Neural cell (in vitro differentiated cells): ENCODE measurements around the gene LSM10. TPM values are rescaled to one million over a fixed set of nuclear protein-coding genes. Genes with fewer than 3 reads are reported as not detected.

Experiments
- H2AFZ ChIP-seq: fragments of 200-600, 300-800 bp; sonication (generic), shearing (Covaris generic); 2 replicates; pipeline ENCODE4 v1.6.0; 2014; ENCODE audit warnings: low read depth, mild to moderate bottlenecking, antibody characterized with exemption, low read length, moderate library complexity
- H3F3A ChIP-seq: fragments of 200-600 bp; shearing (Covaris generic); 2 replicates; pipeline ENCODE4 v1.6.1; 2016; ENCODE audit warnings: mild to moderate bottlenecking, moderate library complexity, mixed read lengths, antibody characterized with exemption, low read length; ENCODE audit not compliant: insufficient read depth, poor library complexity, severe bottlenecking
- H3K27ac ChIP-seq: fragments of 200-600, 300-800 bp; sonication (generic), shearing (Covaris generic); 2 replicates; pipeline ENCODE4 v1.5.1; 2014; ENCODE audit warnings: mild to moderate bottlenecking, low read length, moderate library complexity
- H3K27me3 ChIP-seq: fragments of 300-800, 200-600 bp; sonication (generic), shearing (Covaris generic); 2 replicates; pipeline ENCODE4 v1.6.0; 2014; ENCODE audit warnings: mild to moderate bottlenecking, low read depth, low read length, moderate library complexity; ENCODE audit not compliant: insufficient read depth
- H3K36me3 ChIP-seq: fragments of 300-800, 200-600 bp; sonication (generic), shearing (Covaris generic); 2 replicates; pipeline ENCODE4 v1.5.1; 2014; ENCODE audit warnings: mild to moderate bottlenecking, antibody characterized with exemption, low read length, moderate library complexity; ENCODE audit not compliant: insufficient read depth
- H3K4me2 ChIP-seq: fragments of 300-800, 200-600 bp; sonication (generic), shearing (Covaris generic); 2 replicates; pipeline ENCODE4 v1.6.0; 2014; ENCODE audit warnings: mild to moderate bottlenecking, low read length
- H3K4me3 ChIP-seq: fragments of 300-800, 200-600 bp; sonication (generic), shearing (Covaris generic); 2 replicates; pipeline ENCODE4 v1.5.1; 2014; ENCODE audit warnings: mild to moderate bottlenecking, low read length, moderate library complexity
- H3K79me2 ChIP-seq: fragments of 200-600 bp; shearing (Covaris generic); replicated peaks from 2 replicates; pipeline ENCODE4 v1.6.0; 2014; ENCODE audit warnings: mild to moderate bottlenecking, low read length, moderate library complexity; ENCODE audit not compliant: insufficient read depth
- H3K9ac ChIP-seq: fragments of 300-800, 200-600 bp; sonication (generic), shearing (Covaris generic); 2 replicates; pipeline ENCODE4 v1.6.1; 2016; ENCODE audit warnings: mild to moderate bottlenecking, low read length, mixed read lengths
- H3K9me2 ChIP-seq: fragments of 200-600 bp; shearing (Covaris generic); 2 replicates; pipeline ENCODE4 v1.6.1; 2016; ENCODE audit warnings: mild to moderate bottlenecking, low read length, mixed read lengths; ENCODE audit not compliant: insufficient read depth
- H3K9me3 ChIP-seq: fragments of 200-600, 300-800 bp; sonication (generic), shearing (Covaris generic); 2 replicates; pipeline ENCODE4 v1.6.1; 2016; ENCODE audit warnings: mild to moderate bottlenecking, mixed run types, low read length, moderate library complexity, mixed read lengths
- H4K20me1 ChIP-seq: fragments of 200-600 bp; shearing (Covaris generic); 2 replicates; pipeline ENCODE4 v1.6.1; 2016; ENCODE audit warnings: mild to moderate bottlenecking, mixed run types; ENCODE audit not compliant: insufficient read depth
- CTCF ChIP-seq: fragments of 450-650 bp; IDR thresholded peaks from 2 replicates; pipeline ENCODE4 v1.5.1; 2014; ENCODE audit warnings: antibody characterized with exemption, mild to moderate bottlenecking, moderate library complexity; ENCODE audit not compliant: poor library complexity, severe bottlenecking
- EP300 ChIP-seq: fragments of 450-650 bp; conservative IDR thresholded peaks from 2 replicates; pipeline ENCODE4 v1.6.1; 2014; ENCODE audit warnings: antibody characterized with exemption, mild to moderate bottlenecking, moderate library complexity; ENCODE audit not compliant: poor library complexity, severe bottlenecking
- EZH2 ChIP-seq: fragments of 200-600, 300-800 bp; shearing (Covaris generic), sonication (generic); IDR thresholded peaks from 2 replicates; pipeline ENCODE4 v1.6.1; 2014; ENCODE audit warnings: antibody characterized with exemption, low read length, borderline replicate concordance, mild to moderate bottlenecking; ENCODE audit not compliant: insufficient read depth, poor library complexity, severe bottlenecking
- MXI1 ChIP-seq: fragments of 450-650 bp; conservative IDR thresholded peaks from 2 replicates; pipeline ENCODE4 v1.6.1; 2014; ENCODE audit warnings: antibody characterized with exemption, mild to moderate bottlenecking; ENCODE audit not compliant: poor library complexity, severe bottlenecking
- POLR2AphosphoS5 ChIP-seq: IDR thresholded peaks from 2 replicates; pipeline ENCODE4 v1.6.1; 2012
- RAD21 ChIP-seq: fragments of 450-650 bp; conservative IDR thresholded peaks from 2 replicates; pipeline ENCODE4 v1.6.1; 2014; ENCODE audit warnings: antibody characterized with exemption, mild to moderate bottlenecking, moderate library complexity
- REST ChIP-seq: IDR thresholded peaks from 2 replicates; pipeline ENCODE4 v1.6.1; 2012; ENCODE audit warnings: borderline replicate concordance
- SMC3 ChIP-seq: fragments of 450-650 bp; conservative IDR thresholded peaks from 2 replicates; pipeline ENCODE4 v1.6.1; 2014; ENCODE audit warnings: antibody characterized with exemption, mild to moderate bottlenecking, moderate library complexity; ENCODE audit not compliant: poor library complexity
- TAF1 ChIP-seq: IDR thresholded peaks from 2 replicates; pipeline ENCODE4 v1.6.1; 2012; ENCODE audit warnings: low read depth
- polyA plus RNA-seq: library from polyadenylated mRNA; depleted of rRNA; stranded (reverse); fragments of >200 nt; gene quantifications from 2 replicates; pipeline ENCODE4 v1.2.3, GENCODE V29; 2014

LSM10 gene
- polyA plus RNA-seq, 1 donor from 2014 or later, result 1.3 TPM

- H3K9me2 ChIP-seq, result no peaks in the 10 kb centered on the region
Observed at GRCh38 chr1:36355811-36356210, 41.9 kb downstream of the LSM10 start.

DNA sequence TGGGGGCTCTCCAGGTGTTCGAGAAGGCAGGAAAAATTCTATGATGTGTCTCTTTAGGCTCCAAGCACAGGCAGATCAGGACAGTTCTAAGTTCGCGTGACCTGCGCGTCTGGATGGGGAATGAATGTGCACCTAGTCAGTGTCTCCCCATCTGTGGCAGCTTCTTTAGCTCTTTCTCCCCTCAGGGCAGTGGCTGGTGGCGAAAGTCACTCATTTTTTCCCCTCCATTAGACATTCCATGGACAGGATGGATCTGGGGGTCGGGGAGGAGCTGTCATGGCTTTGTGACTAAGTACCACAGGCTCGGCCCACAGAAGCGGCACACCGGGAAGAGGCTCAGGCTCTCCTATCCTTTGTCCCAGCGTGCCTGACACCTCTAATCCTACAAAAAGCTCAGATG lies 43.2 kb downstream of the LSM10 start:
- no peaks in the 10 kb centered on the region for H3F3A ChIP-seq
- H2AFZ ChIP-seq, result no peak overlapping the region
- no peaks in the 10 kb centered on the region for H3K27me3 ChIP-seq
- no peaks in the 10 kb centered on the region for H3K9me2 ChIP-seq
- no peak overlapping the region for H3K4me3 ChIP-seq
- no peak overlapping the region for H3K27ac ChIP-seq
- no peaks in the 10 kb centered on the region for H3K79me2 ChIP-seq
- H3K36me3 ChIP-seq, result no peaks in the 10 kb centered on the region
- no peaks in the 10 kb centered on the region for H3K9me3 ChIP-seq
- H4K20me1 ChIP-seq, result no peaks in the 10 kb centered on the region
- H3K9ac ChIP-seq, result no peak overlapping the region
- H3K4me2 ChIP-seq, result no peak overlapping the region
- TF ChIP-seq REST, result no peak
- no peak for TF ChIP-seq EP300
- TF ChIP-seq SMC3, result no peak
- no peak for TF ChIP-seq TAF1
- no peak for TF ChIP-seq MXI1
- TF ChIP-seq CTCF, result no peak
- TF ChIP-seq POLR2AphosphoS5, result no peak

More at GRCh38 chr1:36355811-36356210, 41.9 kb downstream of the LSM10 start:
- no peaks in the 10 kb centered on the region for H3K79me2 ChIP-seq
- H3K27me3 ChIP-seq, result no peaks in the 10 kb centered on the region
- no peaks in the 10 kb centered on the region for H4K20me1 ChIP-seq
- no peak overlapping the region for H3K4me3 ChIP-seq
- H3K27ac ChIP-seq, result no peak overlapping the region
- H3K36me3 ChIP-seq, result no peaks in the 10 kb centered on the region
- no peaks in the 10 kb centered on the region for H3F3A ChIP-seq
- H3K4me2 ChIP-seq, result no peak overlapping the region
- no peak for TF ChIP-seq POLR2AphosphoS5
- no peak for TF ChIP-seq MXI1
- TF ChIP-seq EZH2, result no peak
- no peak for TF ChIP-seq SMC3
- TF ChIP-seq CTCF, result no peak
- no peak for TF ChIP-seq RAD21
- no peak for TF ChIP-seq TAF1
- no peak for TF ChIP-seq EP300
- no peak for TF ChIP-seq REST
- no peak overlapping the region for H2AFZ ChIP-seq
- no peak overlapping the region for H3K9ac ChIP-seq
- no peaks in the 10 kb centered on the region for H3K9me3 ChIP-seq
